ENCODE measurements around the gene IGF1. TPM values are rescaled to one million over a fixed set of nuclear protein-coding genes. Genes with fewer than 3 reads are reported as not detected.

Gene IGF1
- total RNA-seq, 4 donors from 2014 or later = 8.3 to 22.7 (median 17.9) TPM

- TF ChIP-seq POLR2A (IDR thresholded peaks at IDR 0.05) = no peak
- TF ChIP-seq, protein P1, sequence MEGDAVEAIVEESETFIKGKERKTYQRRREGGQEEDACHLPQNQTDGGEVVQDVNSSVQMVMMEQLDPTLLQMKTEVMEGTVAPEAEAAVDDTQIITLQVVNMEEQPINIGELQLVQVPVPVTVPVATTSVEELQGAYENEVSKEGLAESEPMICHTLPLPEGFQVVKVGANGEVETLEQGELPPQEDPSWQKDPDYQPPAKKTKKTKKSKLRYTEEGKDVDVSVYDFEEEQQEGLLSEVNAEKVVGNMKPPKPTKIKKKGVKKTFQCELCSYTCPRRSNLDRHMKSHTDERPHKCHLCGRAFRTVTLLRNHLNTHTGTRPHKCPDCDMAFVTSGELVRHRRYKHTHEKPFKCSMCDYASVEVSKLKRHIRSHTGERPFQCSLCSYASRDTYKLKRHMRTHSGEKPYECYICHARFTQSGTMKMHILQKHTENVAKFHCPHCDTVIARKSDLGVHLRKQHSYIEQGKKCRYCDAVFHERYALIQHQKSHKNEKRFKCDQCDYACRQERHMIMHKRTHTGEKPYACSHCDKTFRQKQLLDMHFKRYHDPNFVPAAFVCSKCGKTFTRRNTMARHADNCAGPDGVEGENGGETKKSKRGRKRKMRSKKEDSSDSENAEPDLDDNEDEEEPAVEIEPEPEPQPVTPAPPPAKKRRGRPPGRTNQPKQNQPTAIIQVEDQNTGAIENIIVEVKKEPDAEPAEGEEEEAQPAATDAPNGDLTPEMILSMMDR (IDR thresholded peaks at IDR 0.05 in 4 of 5, conservative IDR thresholded peaks at IDR 0.05 in 1 of 5) = no peak
- H3K27ac ChIP-seq = peak overlapping the region; percentile 65 to 79 (median 74)
- no peaks in the 10 kb centered on the region for H3K27me3 ChIP-seq
- H3K9me3 ChIP-seq = no peaks in the 10 kb centered on the region
- in situ Hi-C loops (cut with MboI; ENCODE audit: low sequenced_read_pairs in 4 of 4) (no loop called here), intact Hi-C loops (cut with DNase I; ENCODE audit: low total_unique reads) (loop anchor here (1.0 kb wide), 2 partner anchors 32 to 51 kb away; no protein-coding TSS in a partner anchor)
- H3K4me3 ChIP-seq = no peak overlapping the region
- ATAC-seq (peak; percentile 87 to 92), DNase-seq (peak; percentile 56 to 83)
- no peaks in the 10 kb centered on the region for H3K36me3 ChIP-seq
- H3K4me1 ChIP-seq = peaks cover 7 to 14% of the 10 kb centered on the region in 2 donors
Observed at GRCh38 chr12:102376181-102376747, 104.1 kb downstream of the IGF1 start.

DNA sequence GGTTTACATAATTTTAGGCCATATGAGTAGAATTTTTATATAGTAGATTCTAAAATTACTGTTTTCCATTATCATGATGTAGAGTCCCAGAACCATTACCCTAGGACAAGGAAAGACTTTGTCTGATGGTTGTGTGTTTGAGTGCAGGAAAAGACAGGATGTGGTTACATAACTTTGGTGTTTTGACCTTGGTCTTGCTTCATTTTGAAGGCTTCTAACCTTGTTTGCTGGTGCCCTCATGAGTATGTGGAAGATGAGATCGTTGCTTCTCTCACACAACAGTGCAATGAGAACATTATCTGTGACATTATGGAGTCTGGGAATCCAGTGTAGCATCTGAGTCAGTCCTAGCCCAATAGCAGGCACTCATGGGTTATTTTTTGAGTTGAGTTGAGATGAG is 106.2 kb downstream of the IGF1 start:
- no peaks in the 10 kb centered on the region for H3K27me3 ChIP-seq
- ATAC-seq = no peak
- in situ Hi-C loops (cut with MboI; ENCODE audit: low sequenced_read_pairs in 4 of 4) (no loop called here), intact Hi-C loops (cut with DNase I; ENCODE audit: low total_unique reads) (no loop called here)
- DNase-seq = no peak
- no peaks in the 10 kb centered on the region for H3K9me3 ChIP-seq
- peak overlapping the region in 1 of 4 donors; percentile 79 for H3K27ac ChIP-seq
- H3K4me1 ChIP-seq = peaks cover 12 to 14% of the 10 kb centered on the region in 2 donors
- no peak overlapping the region for H3K4me3 ChIP-seq
- no peak for TF ChIP-seq POLR2A (IDR thresholded peaks at IDR 0.05)
- TF ChIP-seq, protein P1 (IDR thresholded peaks at IDR 0.05 in 4 of 5, conservative IDR thresholded peaks at IDR 0.05 in 1 of 5) = no peak
- H3K36me3 ChIP-seq = no peaks in the 10 kb centered on the region

GRCh38 chr12:102372087-102372486 is 108.3 kb downstream of the IGF1 start:
- H3K36me3 ChIP-seq = no peaks in the 10 kb centered on the region
- H3K27ac ChIP-seq = no peak overlapping the region
- H3K4me1 ChIP-seq = peaks cover 12 to 14% of the 10 kb centered on the region in 2 donors
- in situ Hi-C loops (cut with MboI; ENCODE audit: low sequenced_read_pairs in 4 of 4) = no loop called here
- no peaks in the 10 kb centered on the region for H3K9me3 ChIP-seq
- intact Hi-C loops (cut with DNase I; ENCODE audit: low total_unique reads) = no loop called here
- H3K27me3 ChIP-seq = no peaks in the 10 kb centered on the region
- TF ChIP-seq, protein P1 (IDR thresholded peaks at IDR 0.05 in 4 of 5, conservative IDR thresholded peaks at IDR 0.05 in 1 of 5) = no peak
- TF ChIP-seq POLR2A (IDR thresholded peaks at IDR 0.05) = no peak
- DNase-seq (no peak), ATAC-seq (no peak)
- H3K4me3 ChIP-seq = no peak overlapping the region

- no peak for DNase-seq
- Histone ChIP-seq H3K9me3 (no peaks in the 10 kb centered on the region), H3K27ac (no peak overlapping the region), H3K36me3 (no peaks in the 10 kb centered on the region), H3K4me1 (peaks cover 9 to 14% of the 10 kb centered on the region in 2 donors), H3K27me3 (no peaks in the 10 kb centered on the region), H3K4me3 (no peak overlapping the region)
- TF ChIP-seq, protein P1 (IDR thresholded peaks at IDR 0.05 in 4 of 5, conservative IDR thresholded peaks at IDR 0.05 in 1 of 5) = no peak
- no peak for TF ChIP-seq POLR2A (IDR thresholded peaks at IDR 0.05)
- intact Hi-C loops (cut with DNase I; ENCODE audit: low total_unique reads) (no loop called here), in situ Hi-C loops (cut with MboI; ENCODE audit: low sequenced_read_pairs in 4 of 4) (no loop called here)
- ATAC-seq = no peak
Observed at GRCh38 chr12:102371165-102371564, 109.2 kb downstream of the IGF1 start.

DNA sequence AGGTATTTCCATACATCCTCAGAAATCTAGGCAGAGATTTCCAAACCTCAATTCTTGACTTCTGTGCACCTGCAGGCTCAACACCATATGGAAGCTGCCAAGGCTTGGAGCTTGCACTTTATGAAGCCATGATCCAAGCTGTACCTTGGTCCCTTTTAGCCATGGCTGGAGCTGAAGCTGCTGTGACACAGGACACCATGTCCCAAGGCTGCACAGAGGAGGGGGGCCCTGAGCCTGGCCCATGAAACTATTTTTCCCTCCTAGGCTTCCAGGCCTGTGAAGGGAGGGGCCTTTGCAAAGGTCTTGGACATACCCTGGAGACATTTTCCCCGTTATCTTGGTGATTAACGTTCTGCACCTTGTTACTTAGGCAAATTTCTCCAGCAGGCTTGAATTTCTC is 110.5 kb downstream of the IGF1 start:
- DNase-seq (peak in 1 of 2 donors; percentile 56), ATAC-seq (peak; percentile 27 to 59)
- Histone ChIP-seq H3K9me3 (no peaks in the 10 kb centered on the region), H3K27ac (peak overlapping the region in 1 of 4 donors; percentile 14), H3K36me3 (no peaks in the 10 kb centered on the region), H3K27me3 (no peaks in the 10 kb centered on the region), H3K4me1 (peaks cover 10 to 17% of the 10 kb centered on the region in 2 donors), H3K4me3 (no peak overlapping the region)
- no peak for TF ChIP-seq POLR2A (IDR thresholded peaks at IDR 0.05)
- in situ Hi-C loops (cut with MboI; ENCODE audit: low sequenced_read_pairs in 4 of 4) = no loop called here
- intact Hi-C loops (cut with DNase I; ENCODE audit: low total_unique reads) = no loop called here
